ENCODE data around the gene ZNF578. TPM values are rescaled to one million over a fixed set of nuclear protein-coding genes. Genes with fewer than 3 reads are reported as not detected.
"Not testable (repeated sequence)": the region's sequence is repeated elsewhere in the genome, so short reads cannot be mapped to it uniquely, and the experiment has no call there.

The ZNF578 gene
- total and polyA plus RNA-seq, 2 of the 4 experiments (the other 2 are of a cell fraction): 1.4 to 4.1 TPM

GRCh38 chr19:52558732-52559445 is 105.5 kb downstream of the ZNF578 start:
- H2BK20ac ChIP-seq (ENCODE audit: low read depth, low read length); ATAC-seq (ENCODE audit: low read depth); POLR2A ChIA-PET (ENCODE audit: unreplicated experiment); H2AK9ac ChIP-seq (replicated peaks; ENCODE audit: low read depth, low read length, poor library complexity); BruUV-seq (replicated peaks); H4K20me1 ChIP-seq (ENCODE audit: insufficient read depth, low read length); H3K18ac ChIP-seq (ENCODE audit: low read depth, low read length); H3K56ac ChIP-seq (ENCODE audit: extremely low read depth, insufficient read depth, low read length); H4K8ac ChIP-seq (ENCODE audit: low read depth in 2 of 2, low read length in 2 of 2); H2BK5ac ChIP-seq (ENCODE audit: low read depth, low read length, poor library complexity, severe bottlenecking); H2BK15ac ChIP-seq (ENCODE audit: low read depth, low read length); dilution Hi-C loops (cut with HindIII; ENCODE audit: low sequenced_read_pairs, unreplicated experiment); H3K9me1 ChIP-seq (ENCODE audit: insufficient read depth, low read length); H3K23ac ChIP-seq (ENCODE audit: low read depth, low read length); H2AK5ac ChIP-seq (ENCODE audit: low read depth, low read length); H3K4ac ChIP-seq (ENCODE audit: low read depth, low read length); H3K27me3 ChIP-seq (ENCODE audit: control insufficient read depth, insufficient read depth, low read length); H3K9ac ChIP-seq (ENCODE audit: low read depth, low read length); in situ Hi-C loops (cut with MboI; ENCODE audit: low sequenced_read_pairs); DNase-seq; H3K4me1 ChIP-seq (ENCODE audit: control insufficient read depth, insufficient read depth, low read length); CTCF ChIA-PET; H4K91ac ChIP-seq (ENCODE audit: insufficient read depth, low read depth, low read length); H3K14ac ChIP-seq (replicated peaks; ENCODE audit: low read depth, low read length); H2BK120ac ChIP-seq (ENCODE audit: low read depth, low read length); H3K4me2 ChIP-seq (ENCODE audit: low read depth, low read length); H2AFZ ChIP-seq (replicated peaks; ENCODE audit: low read length, poor library complexity); H3K27ac ChIP-seq (ENCODE audit: insufficient read depth, low read length); intact Hi-C loops (cut with micrococcal nuclease); H3K4me3 ChIP-seq (ENCODE audit: insufficient read depth, low read depth, low read length); H4K5ac ChIP-seq (ENCODE audit: low read depth, low read length): not testable (repeated sequence)
- no CpG with 5 or more reads among the region's 5 CpGs for WGBS, 2 experiments (ENCODE audit: extremely low coverage in 2 of 2, insufficient read length in 1 of 2)
- Histone ChIP-seq H3K9me3 (ENCODE audit: control insufficient read depth, insufficient read depth, low read length) (peaks cover 74% of the 10 kb centered on the region), H3K79me1 (ENCODE audit: low read depth in 1 of 2, low read length in 2 of 2) (peaks cover 0 to 15% of the 10 kb centered on the region in 2 experiments; a peak in 3 of 4 replicates), H3K36me3 (ENCODE audit: control insufficient read depth, insufficient read depth, low read length) (peaks cover 43% of the 10 kb centered on the region)

GRCh38 chr19:52561611-52562010 is 108.3 kb downstream of the ZNF578 start:
- H3K4ac ChIP-seq (ENCODE audit: low read depth, low read length); H3K4me2 ChIP-seq (ENCODE audit: low read depth, low read length); H3K4me1 ChIP-seq (ENCODE audit: control insufficient read depth, insufficient read depth, low read length); H2BK5ac ChIP-seq (ENCODE audit: low read depth, low read length, poor library complexity, severe bottlenecking); H3K9me1 ChIP-seq (ENCODE audit: insufficient read depth, low read length); H4K8ac ChIP-seq (ENCODE audit: low read depth in 2 of 2, low read length in 2 of 2); H3K4me3 ChIP-seq (ENCODE audit: insufficient read depth, low read depth, low read length); H2AFZ ChIP-seq (replicated peaks; ENCODE audit: low read length, poor library complexity); DNase-seq; H3K18ac ChIP-seq (ENCODE audit: low read depth, low read length); ATAC-seq (ENCODE audit: low read depth); H3K14ac ChIP-seq (replicated peaks; ENCODE audit: low read depth, low read length); H3K9ac ChIP-seq (ENCODE audit: low read depth, low read length); BruUV-seq (replicated peaks); H4K5ac ChIP-seq (ENCODE audit: low read depth, low read length); H2BK20ac ChIP-seq (ENCODE audit: low read depth, low read length); dilution Hi-C loops (cut with HindIII; ENCODE audit: low sequenced_read_pairs, unreplicated experiment); H2AK5ac ChIP-seq (ENCODE audit: low read depth, low read length); H2BK15ac ChIP-seq (ENCODE audit: low read depth, low read length); H3K23ac ChIP-seq (ENCODE audit: low read depth, low read length); in situ Hi-C loops (cut with MboI; ENCODE audit: low sequenced_read_pairs); POLR2A ChIA-PET (ENCODE audit: unreplicated experiment); CTCF ChIA-PET; H3K27ac ChIP-seq (ENCODE audit: insufficient read depth, low read length); H2AK9ac ChIP-seq (replicated peaks; ENCODE audit: low read depth, low read length, poor library complexity); H3K27me3 ChIP-seq (ENCODE audit: control insufficient read depth, insufficient read depth, low read length); H4K20me1 ChIP-seq (ENCODE audit: insufficient read depth, low read length); intact Hi-C loops (cut with micrococcal nuclease); H3K56ac ChIP-seq (ENCODE audit: extremely low read depth, insufficient read depth, low read length); H4K91ac ChIP-seq (ENCODE audit: insufficient read depth, low read depth, low read length); H2BK120ac ChIP-seq (ENCODE audit: low read depth, low read length): not testable (repeated sequence)
- peaks cover 57% of the 10 kb centered on the region for H3K9me3 ChIP-seq (ENCODE audit: control insufficient read depth, insufficient read depth, low read length)
- H3K36me3 ChIP-seq (ENCODE audit: control insufficient read depth, insufficient read depth, low read length): peaks cover 36% of the 10 kb centered on the region
- peaks cover 0 to 11% of the 10 kb centered on the region in 2 experiments; a peak in 3 of 4 replicates for H3K79me1 ChIP-seq (ENCODE audit: low read depth in 1 of 2, low read length in 2 of 2)
- WGBS, 2 experiments (ENCODE audit: extremely low coverage in 2 of 2, insufficient read length in 1 of 2): no CpG with 5 or more reads among the region's 8 CpGs
